Mesothelial cell of epicardium (in vitro differentiated cells): ENCODE data around the gene DNAJC18. TPM values are rescaled to one million over a fixed set of nuclear protein-coding genes. Genes with fewer than 3 reads are reported as not detected.

Experiments used
- DNase-seq, 2 experiments: peaks; one replicate each; pipeline ENCODE4 v3.0.0; 2021; ENCODE audit warnings: low spot score in 2 of 2; ENCODE audit not compliant: unreplicated experiment in 2 of 2
- H3K27ac Mint-ChIP-seq: 2 replicates; pipeline ENCODE4 v1.8.0; 2021; ENCODE audit warnings: mixed read lengths
- H3K27me3 Mint-ChIP-seq: 2 replicates; pipeline ENCODE4 v1.8.0; 2021; ENCODE audit warnings: low read depth, mixed read lengths
- H3K36me3 Mint-ChIP-seq: 2 replicates; pipeline ENCODE4 v1.8.0; 2021; ENCODE audit warnings: mixed read lengths
- H3K4me1 Mint-ChIP-seq: 2 replicates; pipeline ENCODE4 v1.8.0; 2021; ENCODE audit warnings: mixed read lengths
- H3K4me3 Mint-ChIP-seq: 2 replicates; pipeline ENCODE4 v1.8.0; 2021; ENCODE audit warnings: mild to moderate bottlenecking, moderate library complexity, mixed read lengths
- H3K9me3 Mint-ChIP-seq: 2 replicates; pipeline ENCODE4 v1.8.0; 2021; ENCODE audit warnings: mixed read lengths
- CTCF ChIP-seq: fragments of 200-600 bp; sonication (generic); IDR thresholded peaks from one replicate; pipeline ENCODE4 v1.5.0; 2021; ENCODE audit warnings: antibody characterized with exemption; ENCODE audit not compliant: unreplicated experiment
- total RNA-seq: library from RNA; stranded (reverse); gene quantifications from 3 replicates; pipeline ENCODE4 v1.2.1, GENCODE V29; 2021

The DNAJC18 gene
- total RNA-seq, 1 donor from 2014 or later, result 25.2 TPM

GRCh38 chr5:139457653-139458306 is 18.5 kb upstream of the DNAJC18 start:
- H3K36me3 Mint-ChIP-seq, result no peaks in the 10 kb centered on the region
- H3K27ac Mint-ChIP-seq, result no peak overlapping the region
- H3K4me3 Mint-ChIP-seq, result no peak overlapping the region
- H3K4me1 Mint-ChIP-seq, result peaks cover 3% of the 10 kb centered on the region
- H3K27me3 Mint-ChIP-seq, result no peaks in the 10 kb centered on the region
- TF ChIP-seq CTCF, result no peak
- DNase-seq, result no peak
- no peaks in the 10 kb centered on the region for H3K9me3 Mint-ChIP-seq

DNA sequence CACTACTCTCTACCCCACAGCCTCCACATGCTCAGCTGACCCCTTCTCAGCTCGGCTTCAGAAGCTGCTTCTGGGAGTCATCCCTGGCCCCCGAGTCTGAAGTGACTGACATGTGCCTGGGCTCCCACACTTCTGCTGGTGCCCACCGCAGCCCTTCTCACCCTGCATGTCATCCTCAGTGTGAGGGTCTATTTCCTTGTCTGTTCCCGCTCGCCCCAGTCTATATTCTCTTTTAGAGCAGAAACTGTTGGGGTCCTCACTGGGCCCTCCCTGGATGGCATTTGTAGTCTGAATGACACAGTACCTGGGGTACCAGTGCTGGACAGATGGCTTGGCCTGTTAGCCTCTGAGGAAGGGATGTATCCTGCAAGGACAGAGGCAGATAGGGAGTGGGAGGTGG is 17.9 kb upstream of the DNAJC18 start:
- Mint-ChIP-seq H3K4me3 (no peak overlapping the region), H3K27ac (no peak overlapping the region), H3K9me3 (no peaks in the 10 kb centered on the region), H3K27me3 (no peaks in the 10 kb centered on the region), H3K4me1 (no peaks in the 10 kb centered on the region), H3K36me3 (no peaks in the 10 kb centered on the region)
- TF ChIP-seq CTCF, result no peak
- no peak for DNase-seq

DNA sequence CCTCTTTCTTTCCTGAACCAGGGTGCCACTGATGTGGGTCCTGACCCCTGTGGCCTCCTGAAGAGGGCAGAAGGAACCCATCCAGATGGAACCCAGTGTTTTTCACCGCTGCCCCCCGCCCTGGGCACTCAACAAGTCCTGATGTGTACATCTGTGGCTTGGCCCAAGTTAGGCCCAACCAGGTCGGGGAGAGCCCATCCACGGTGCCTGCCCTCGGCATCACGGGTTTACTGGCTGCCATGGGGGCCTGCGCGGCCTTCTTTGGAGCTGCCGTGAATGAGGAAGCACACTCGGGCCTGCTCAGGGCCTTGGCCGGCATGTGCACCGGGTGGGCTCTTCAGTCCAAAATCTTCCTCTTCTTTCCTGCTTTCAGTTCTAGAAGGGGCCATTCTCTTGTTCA is 17.5 kb upstream of the DNAJC18 start:
- Mint-ChIP-seq H3K27me3 (no peaks in the 10 kb centered on the region), H3K4me1 (no peaks in the 10 kb centered on the region), H3K4me3 (no peak overlapping the region), H3K27ac (no peak overlapping the region), H3K36me3 (no peaks in the 10 kb centered on the region), H3K9me3 (no peaks in the 10 kb centered on the region)
- DNase-seq, result no peak
- TF ChIP-seq CTCF, result no peak

- no peak overlapping the region for H3K4me3 Mint-ChIP-seq
- no peak for TF ChIP-seq CTCF
- no peak for DNase-seq
- H3K27me3 Mint-ChIP-seq, result no peaks in the 10 kb centered on the region
- H3K4me1 Mint-ChIP-seq, result no peaks in the 10 kb centered on the region
- no peaks in the 10 kb centered on the region for H3K9me3 Mint-ChIP-seq
- no peak overlapping the region for H3K27ac Mint-ChIP-seq
- no peaks in the 10 kb centered on the region for H3K36me3 Mint-ChIP-seq
Observed at GRCh38 chr5:139454568-139455290, 15.4 kb upstream of the DNAJC18 start.

DNA sequence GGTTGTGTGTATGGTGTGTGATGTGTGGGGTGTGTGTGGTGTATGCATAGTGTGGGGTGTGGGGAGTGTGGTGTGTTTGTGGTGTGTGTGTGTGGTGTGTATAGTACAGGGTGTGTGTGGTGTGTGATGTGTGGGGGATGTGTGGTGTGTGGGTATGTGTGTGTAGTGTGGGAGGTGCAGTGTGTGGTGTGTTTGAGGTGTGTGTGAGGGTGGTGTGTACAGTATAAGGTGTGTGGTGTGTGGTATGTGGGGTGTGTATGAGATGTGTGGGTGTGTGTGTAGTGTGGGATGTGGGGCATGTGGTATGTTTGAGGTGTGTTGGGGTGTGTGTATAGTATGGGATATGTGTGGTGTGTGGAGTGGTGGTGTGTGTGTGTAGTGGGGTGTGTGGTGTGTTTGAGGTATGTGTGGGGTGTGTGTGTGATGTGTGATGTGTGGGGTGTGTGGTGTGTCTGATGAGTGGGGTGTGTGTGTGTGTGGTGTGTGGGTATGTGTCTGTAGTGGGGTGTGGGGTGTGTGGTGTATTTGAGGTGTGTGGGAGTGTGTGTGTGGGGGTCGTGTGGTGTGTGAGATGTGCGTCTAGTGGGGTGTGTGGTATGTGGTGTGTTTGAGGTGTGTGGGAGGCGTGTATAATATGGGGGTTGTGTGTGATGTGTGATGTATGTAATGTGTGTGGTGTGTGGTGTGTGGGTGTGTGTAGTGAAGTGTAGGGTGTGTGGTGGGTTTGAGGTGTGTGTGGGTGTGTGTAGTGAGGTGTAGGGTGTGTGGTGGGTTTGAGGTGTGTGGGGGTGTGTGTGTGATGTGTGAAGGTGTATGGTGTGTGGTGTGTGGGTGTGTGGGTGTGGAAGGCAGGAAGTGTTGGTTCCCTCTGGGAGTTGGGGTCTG is 14.6 kb upstream of the DNAJC18 start:
- no peak for DNase-seq
- Mint-ChIP-seq H3K4me3 (no peak overlapping the region), H3K27me3 (no peaks in the 10 kb centered on the region), H3K27ac (no peak overlapping the region), H3K4me1 (peaks cover 2% of the 10 kb centered on the region), H3K9me3 (no peaks in the 10 kb centered on the region), H3K36me3 (no peaks in the 10 kb centered on the region)
- TF ChIP-seq CTCF, result no peak
